Subcutaneous abdominal adipose tissue (tissue), 5 donors: ENCODE data around the gene LGI2.
"Not testable (repeated sequence)": the region's sequence is repeated elsewhere in the genome, so short reads cannot be mapped to it uniquely, and the experiment has no call there.

ENCODE experiments used
- H3K27ac ChIP-seq: one replicate; pipeline ENCODE4 v1.7.0; 2013; ENCODE audit warnings: low read depth, mild to moderate bottlenecking, inconsistent platforms, low read length, moderate library complexity
- H3K27me3 ChIP-seq, 5 donors: one replicate each; pipeline ENCODE4 v1.7.0; 2013; ENCODE audit warnings: low read length in 5 of 5, inconsistent platforms in 1 of 5; ENCODE audit not compliant: control insufficient read depth in 5 of 5, insufficient read depth in 4 of 5
- H3K36me3 ChIP-seq, 5 donors: one replicate each; pipeline ENCODE4 v1.7.0; 2013; ENCODE audit warnings: low read length in 5 of 5; ENCODE audit not compliant: control insufficient read depth in 5 of 5, insufficient read depth in 5 of 5
- H3K4me1 ChIP-seq, 5 donors: one replicate each; pipeline ENCODE4 v1.7.0; 2013; ENCODE audit warnings: low read length in 5 of 5, mild to moderate bottlenecking in 3 of 5, moderate library complexity in 1 of 5; ENCODE audit not compliant: control insufficient read depth in 5 of 5, insufficient read depth in 5 of 5
- H3K4me3 ChIP-seq, 5 donors: one replicate each; pipeline ENCODE4 v1.7.0; 2013; ENCODE audit warnings: low read length in 5 of 5, low read depth in 1 of 5
- H3K9ac ChIP-seq, 5 donors: one replicate each; pipeline ENCODE4 v1.7.0; 2013; ENCODE audit warnings: low read length in 5 of 5, mild to moderate bottlenecking in 4 of 5, moderate library complexity in 3 of 5
- H3K9me3 ChIP-seq, 5 donors: one replicate each; pipeline ENCODE4 v1.7.0; 2013; ENCODE audit warnings: low read length in 5 of 5; ENCODE audit not compliant: control insufficient read depth in 5 of 5
- donor health status: healthy.
- donor health status: healthy.
- donor health status: healthy.
- donor health status: healthy.
- donor health status: healthy.

The LGI2 gene

DNA sequence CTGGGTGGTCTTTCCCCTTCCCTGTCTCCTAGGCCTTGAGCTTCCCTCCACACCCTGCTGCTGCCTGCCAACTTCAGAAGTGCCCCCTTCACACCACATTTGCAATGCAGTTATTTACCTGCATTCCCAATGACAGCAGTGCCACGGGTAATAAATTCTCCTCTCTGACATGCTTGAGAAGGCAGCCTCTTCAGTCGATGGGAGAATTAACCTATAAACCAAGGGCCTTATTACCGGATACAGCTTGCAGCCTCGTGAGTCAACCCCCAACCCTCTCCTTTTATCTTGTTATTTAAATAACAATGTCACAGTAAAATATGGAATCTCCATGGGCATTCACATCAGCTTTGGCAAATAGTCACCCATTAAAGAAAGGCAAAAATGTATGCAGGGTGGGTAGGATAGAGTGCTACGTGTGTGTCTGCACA lies 34.7 kb upstream of the LGI2 start:
- H3K27ac ChIP-seq, result no peak overlapping the region
- no peaks in the 10 kb centered on the region for H3K36me3 ChIP-seq
- H3K9me3 ChIP-seq, result no peaks in the 10 kb centered on the region
- H3K4me3 ChIP-seq, result no peak overlapping the region
- no peaks in the 10 kb centered on the region for H3K4me1 ChIP-seq
- no peaks in the 10 kb centered on the region for H3K27me3 ChIP-seq
- no peak overlapping the region for H3K9ac ChIP-seq

GRCh38 chr4:25064447-25064846 lies 33.7 kb upstream of the LGI2 start:
- not testable (repeated sequence) for H3K27me3 ChIP-seq, H3K9ac ChIP-seq, H3K27ac ChIP-seq

GRCh38 chr4:25063116-25063515 lies 32.4 kb upstream of the LGI2 start:
- H3K36me3 ChIP-seq, result no peaks in the 10 kb centered on the region
- H3K9me3 ChIP-seq, result peaks cover 0 to 5% (median 0%) of the 10 kb centered on the region in 5 donors
- no peak overlapping the region for H3K4me3 ChIP-seq
- H3K4me1 ChIP-seq, result no peaks in the 10 kb centered on the region
- H3K27me3 ChIP-seq, result no peaks in the 10 kb centered on the region
- H3K27ac ChIP-seq, result no peak overlapping the region
- H3K9ac ChIP-seq, result no peak overlapping the region

More at GRCh38 chr4:25064447-25064846, 33.7 kb upstream of the LGI2 start:
- H3K4me3 ChIP-seq, H3K9me3 ChIP-seq, H3K36me3 ChIP-seq, H3K4me1 ChIP-seq: not testable (repeated sequence)

GRCh38 chr4:25062098-25062497 lies 31.4 kb upstream of the LGI2 start:
- Histone ChIP-seq H3K9ac (no peak overlapping the region), H3K27me3 (peaks cover 0 to 3% (median 0%) of the 10 kb centered on the region in 5 donors), H3K9me3 (peaks cover 0 to 5% (median 0%) of the 10 kb centered on the region in 5 donors), H3K27ac (no peak overlapping the region), H3K4me1 (no peaks in the 10 kb centered on the region), H3K36me3 (no peaks in the 10 kb centered on the region), H3K4me3 (no peak overlapping the region)

GRCh38 chr4:25061602-25062001 lies 30.9 kb upstream of the LGI2 start:
- H3K4me1 ChIP-seq, result no peaks in the 10 kb centered on the region
- H3K27ac ChIP-seq, result no peak overlapping the region
- H3K9ac ChIP-seq, result no peak overlapping the region
- peaks cover 0 to 4% (median 0%) of the 10 kb centered on the region in 5 donors for H3K27me3 ChIP-seq
- peaks cover 0 to 5% (median 0%) of the 10 kb centered on the region in 5 donors for H3K9me3 ChIP-seq
- H3K36me3 ChIP-seq, result no peaks in the 10 kb centered on the region
- H3K4me3 ChIP-seq, result no peak overlapping the region

DNA sequence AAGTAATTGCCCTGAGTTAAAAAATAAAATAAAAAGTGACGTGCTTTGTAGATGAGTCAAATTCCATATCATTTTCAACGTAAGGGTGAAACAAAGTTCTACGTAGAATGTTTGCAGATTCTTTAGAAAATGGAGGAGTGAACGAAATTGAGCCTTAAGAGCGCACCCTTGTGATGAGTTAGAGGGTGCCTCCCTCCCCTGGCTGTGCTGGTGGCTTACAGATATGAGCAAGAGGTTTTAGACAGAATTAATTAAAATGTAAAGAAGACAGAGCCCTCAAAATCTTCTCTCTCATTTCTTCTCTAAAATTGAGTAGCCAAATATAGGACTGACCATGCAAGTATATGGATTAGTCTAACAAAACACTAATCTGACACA lies 30.2 kb upstream of the LGI2 start:
- Histone ChIP-seq H3K4me3 (no peak overlapping the region), H3K36me3 (no peaks in the 10 kb centered on the region), H3K27me3 (peaks cover 0 to 4% (median 0%) of the 10 kb centered on the region in 5 donors), H3K9me3 (peaks cover 0 to 5% (median 0%) of the 10 kb centered on the region in 5 donors), H3K9ac (no peak overlapping the region), H3K4me1 (no peaks in the 10 kb centered on the region), H3K27ac (no peak overlapping the region)

- Histone ChIP-seq H3K4me1 (no peaks in the 10 kb centered on the region), H3K27me3 (peaks cover 0 to 4% (median 0%) of the 10 kb centered on the region in 5 donors), H3K27ac (no peak overlapping the region), H3K9me3 (peaks cover 0 to 5% (median 0%) of the 10 kb centered on the region in 5 donors), H3K4me3 (no peak overlapping the region), H3K9ac (no peak overlapping the region), H3K36me3 (no peaks in the 10 kb centered on the region)
These were observed 29.7 kb upstream of the LGI2 start for GRCh38 chr4:25060241-25060962.

GRCh38 chr4:25059791-25060190 lies 29.0 kb upstream of the LGI2 start:
- no peaks in the 10 kb centered on the region for H3K36me3 ChIP-seq
- no peaks in the 10 kb centered on the region for H3K4me1 ChIP-seq
- H3K9me3 ChIP-seq, result peaks cover 0 to 5% (median 0%) of the 10 kb centered on the region in 5 donors
- H3K9ac ChIP-seq, result no peak overlapping the region
- no peak overlapping the region for H3K4me3 ChIP-seq
- H3K27ac ChIP-seq, result no peak overlapping the region
- H3K27me3 ChIP-seq, result peaks cover 0 to 4% (median 0%) of the 10 kb centered on the region in 5 donors

GRCh38 chr4:25058796-25059195 lies 28.1 kb upstream of the LGI2 start:
- Histone ChIP-seq H3K27ac (no peak overlapping the region), H3K4me1 (no peaks in the 10 kb centered on the region), H3K4me3 (no peak overlapping the region), H3K27me3 (peaks cover 0 to 4% (median 0%) of the 10 kb centered on the region in 5 donors), H3K9me3 (peaks cover 0 to 5% (median 0%) of the 10 kb centered on the region in 5 donors), H3K36me3 (no peaks in the 10 kb centered on the region), H3K9ac (no peak overlapping the region)

GRCh38 chr4:25057299-25057698 lies 26.6 kb upstream of the LGI2 start:
- Histone ChIP-seq H3K4me3 (no peak overlapping the region), H3K9me3 (peaks cover 0 to 5% (median 0%) of the 10 kb centered on the region in 5 donors), H3K27ac (no peak overlapping the region), H3K4me1 (no peaks in the 10 kb centered on the region), H3K36me3 (no peaks in the 10 kb centered on the region), H3K27me3 (peaks cover 0 to 4% (median 0%) of the 10 kb centered on the region in 5 donors), H3K9ac (no peak overlapping the region)
